ENCODE results near the gene RNF25. TPM values are rescaled to one million over a fixed set of nuclear protein-coding genes. Genes with fewer than 3 reads are reported as not detected.

Gene RNF25
- total RNA-seq, 1 donor from 2014 or later: 44.7 TPM

GRCh38 chr2:218709908-218710307, 38.1 kb upstream of the RNF25 start:
- peaks cover 6% of the 10 kb centered on the region for H3K4me1 Mint-ChIP-seq (ENCODE audit: low read depth, unreplicated experiment)
- TF ChIP-seq EZH2 (IDR thresholded peaks at IDR 0.05; ENCODE audit: insufficient read depth, low read length) (no peak), CTCF (IDR thresholded peaks at IDR 0.05; ENCODE audit: insufficient read depth, low read depth, low read length) (no peak)
- Histone ChIP-seq H3K4me1 (ENCODE audit: insufficient read depth, low read length) (no peaks in the 10 kb centered on the region), H2AFZ (ENCODE audit: low read depth, low read length) (peak overlapping the region; percentile 83), H3K27ac (ENCODE audit: low read depth, low read length) (no peak overlapping the region), H3K4me3 (ENCODE audit: insufficient read depth, low read depth, low read length) (no peak overlapping the region), H3K79me2 (ENCODE audit: insufficient read depth, low read length) (peaks cover 36% of the 10 kb centered on the region), H3K4me2 (ENCODE audit: low read length) (peak overlapping the region; percentile 88), H3K36me3 (ENCODE audit: insufficient read depth, low read length) (no peaks in the 10 kb centered on the region), H3K9ac (ENCODE audit: low read length) (no peak overlapping the region), H4K20me1 (ENCODE audit: insufficient read depth, low read length) (peaks cover 9% of the 10 kb centered on the region), H3K27me3 (ENCODE audit: insufficient read depth, low read length) (no peaks in the 10 kb centered on the region), H3K9me3 (ENCODE audit: insufficient read depth, low read depth, low read length) (no peaks in the 10 kb centered on the region)
- FAIRE-seq: no peak
- H3K27me3 Mint-ChIP-seq (ENCODE audit: low read depth, unreplicated experiment): no peaks in the 10 kb centered on the region
- no peaks in the 10 kb centered on the region for H3K9me3 Mint-ChIP-seq (ENCODE audit: unreplicated experiment)
- no peak for DNase-seq (ENCODE audit: low read depth)
- H3K4me3 Mint-ChIP-seq (ENCODE audit: unreplicated experiment): peak overlapping the region; percentile 47
- no peak overlapping the region for H3K27ac Mint-ChIP-seq (ENCODE audit: unreplicated experiment)
- H3K36me3 Mint-ChIP-seq (ENCODE audit: low read depth, unreplicated experiment): peaks cover 4% of the 10 kb centered on the region

GRCh38 chr2:218708086-218708485, 36.3 kb upstream of the RNF25 start:
- Mint-ChIP-seq H3K27me3 (ENCODE audit: low read depth, unreplicated experiment) (no peaks in the 10 kb centered on the region), H3K4me1 (ENCODE audit: low read depth, unreplicated experiment) (peaks cover 7% of the 10 kb centered on the region), H3K4me3 (ENCODE audit: unreplicated experiment) (no peak overlapping the region), H3K36me3 (ENCODE audit: low read depth, unreplicated experiment) (peaks cover 2% of the 10 kb centered on the region), H3K9me3 (ENCODE audit: unreplicated experiment) (no peaks in the 10 kb centered on the region), H3K27ac (ENCODE audit: unreplicated experiment) (no peak overlapping the region)
- TF ChIP-seq CTCF (IDR thresholded peaks at IDR 0.05; ENCODE audit: insufficient read depth, low read depth, low read length): no peak
- no peak for TF ChIP-seq EZH2 (IDR thresholded peaks at IDR 0.05; ENCODE audit: insufficient read depth, low read length)
- Histone ChIP-seq H2AFZ (ENCODE audit: low read depth, low read length) (no peak overlapping the region), H4K20me1 (ENCODE audit: insufficient read depth, low read length) (no peaks in the 10 kb centered on the region), H3K27ac (ENCODE audit: low read depth, low read length) (no peak overlapping the region), H3K79me2 (ENCODE audit: insufficient read depth, low read length) (peaks cover 20% of the 10 kb centered on the region), H3K9ac (ENCODE audit: low read length) (no peak overlapping the region), H3K9me3 (ENCODE audit: insufficient read depth, low read depth, low read length) (no peaks in the 10 kb centered on the region), H3K4me3 (ENCODE audit: insufficient read depth, low read depth, low read length) (no peak overlapping the region), H3K4me2 (ENCODE audit: low read length) (no peak overlapping the region), H3K4me1 (ENCODE audit: insufficient read depth, low read length) (no peaks in the 10 kb centered on the region), H3K36me3 (ENCODE audit: insufficient read depth, low read length) (no peaks in the 10 kb centered on the region), H3K27me3 (ENCODE audit: insufficient read depth, low read length) (no peaks in the 10 kb centered on the region)
- FAIRE-seq (no peak), DNase-seq (ENCODE audit: low read depth) (no peak)

GRCh38 chr2:218703341-218703740, 31.5 kb upstream of the RNF25 start:
- Histone ChIP-seq H3K27ac (ENCODE audit: low read depth, low read length) (no peak overlapping the region), H3K4me2 (ENCODE audit: low read length) (no peak overlapping the region), H3K36me3 (ENCODE audit: insufficient read depth, low read length) (peaks cover 13% of the 10 kb centered on the region), H3K27me3 (ENCODE audit: insufficient read depth, low read length) (no peaks in the 10 kb centered on the region), H3K9ac (ENCODE audit: low read length) (no peak overlapping the region), H3K4me3 (ENCODE audit: insufficient read depth, low read depth, low read length) (no peak overlapping the region), H3K79me2 (ENCODE audit: insufficient read depth, low read length) (no peaks in the 10 kb centered on the region), H3K9me3 (ENCODE audit: insufficient read depth, low read depth, low read length) (no peaks in the 10 kb centered on the region), H3K4me1 (ENCODE audit: insufficient read depth, low read length) (no peaks in the 10 kb centered on the region), H2AFZ (ENCODE audit: low read depth, low read length) (no peak overlapping the region), H4K20me1 (ENCODE audit: insufficient read depth, low read length) (no peaks in the 10 kb centered on the region)
- H3K27me3 Mint-ChIP-seq (ENCODE audit: low read depth, unreplicated experiment): no peaks in the 10 kb centered on the region
- H3K36me3 Mint-ChIP-seq (ENCODE audit: low read depth, unreplicated experiment): peaks cover 16% of the 10 kb centered on the region
- TF ChIP-seq EZH2 (IDR thresholded peaks at IDR 0.05; ENCODE audit: insufficient read depth, low read length): no peak
- TF ChIP-seq CTCF (IDR thresholded peaks at IDR 0.05; ENCODE audit: insufficient read depth, low read depth, low read length): no peak
- no peak overlapping the region for H3K4me3 Mint-ChIP-seq (ENCODE audit: unreplicated experiment)
- FAIRE-seq (no peak), DNase-seq (ENCODE audit: low read depth) (no peak)
- H3K9me3 Mint-ChIP-seq (ENCODE audit: unreplicated experiment): no peaks in the 10 kb centered on the region
- peaks cover 3% of the 10 kb centered on the region for H3K4me1 Mint-ChIP-seq (ENCODE audit: low read depth, unreplicated experiment)
- H3K27ac Mint-ChIP-seq (ENCODE audit: unreplicated experiment): no peak overlapping the region
